HG03095 (cell line): ENCODE results near the gene LZTFL1.

Experiments used
- ATAC-seq: cut with Tn5 transposase; IDR thresholded peaks from one replicate; pipeline ENCODE4 v1.9.1; 2021; ENCODE audit warnings: moderate library complexity; ENCODE audit not compliant: unreplicated experiment

Gene LZTFL1

GRCh38 chr3:45814322-45814721 is 27.6 kb downstream of the LZTFL1 start:
- no peak for ATAC-seq

- ATAC-seq = no peak
Observed at GRCh38 chr3:45807681-45808540, 34.0 kb downstream of the LZTFL1 start.

- ATAC-seq = no peak
Observed at GRCh38 chr3:45807133-45807532, 34.8 kb downstream of the LZTFL1 start.

GRCh38 chr3:45806072-45806471 is 35.8 kb downstream of the LZTFL1 start:
- ATAC-seq = no peak

GRCh38 chr3:45803252-45803935 is 38.5 kb downstream of the LZTFL1 start:
- no peak for ATAC-seq

GRCh38 chr3:45802146-45802545 is 39.8 kb downstream of the LZTFL1 start:
- no peak for ATAC-seq

- ATAC-seq = no peak
Observed at GRCh38 chr3:45800611-45801010, 41.3 kb downstream of the LZTFL1 start.

- ATAC-seq = no peak
Observed at GRCh38 chr3:45799586-45799985, 42.3 kb downstream of the LZTFL1 start.

- ATAC-seq = no peak
Observed at GRCh38 chr3:45798034-45798433, 43.9 kb downstream of the LZTFL1 start.

- ATAC-seq = no peak
Observed at GRCh38 chr3:45796902-45797637, 44.8 kb downstream of the LZTFL1 start.

- no peak for ATAC-seq
Observed at GRCh38 chr3:45795882-45796765, 45.8 kb downstream of the LZTFL1 start, which contains the start of gene SLC6A20. SLC6A20 (minus strand) TSS chr3:45796536; CDS start chr3:45796419, 117 bp downstream.

- no peak for ATAC-seq
Observed at GRCh38 chr3:45795509-45795881, 46.4 kb downstream of the LZTFL1 start.

- ATAC-seq = no peak
Observed at GRCh38 chr3:45794660-45795059, 47.3 kb downstream of the LZTFL1 start.

- ATAC-seq = no peak
Observed at GRCh38 chr3:45794177-45794560, 47.8 kb downstream of the LZTFL1 start.

- no peak for ATAC-seq
Observed at GRCh38 chr3:45793482-45794176, 48.3 kb downstream of the LZTFL1 start.

GRCh38 chr3:45792516-45793172 is 49.3 kb downstream of the LZTFL1 start:
- no peak for ATAC-seq

- no peak for ATAC-seq
Observed at GRCh38 chr3:45792036-45792435, 49.9 kb downstream of the LZTFL1 start.

- no peak for ATAC-seq
Observed at GRCh38 chr3:45790596-45790995, 51.3 kb downstream of the LZTFL1 start.

GRCh38 chr3:45789235-45789812 is 52.6 kb downstream of the LZTFL1 start:
- no peak for ATAC-seq
